Epithelial cell of esophagus (primary cell): ENCODE measurements around the gene VWA2.

ENCODE experiments used
- DNase-seq: peaks from one replicate; pipeline ENCODE4 v3.0.0; 2010; ENCODE audit warnings: low read depth
- H3K4me3 ChIP-seq: 2 replicates; pipeline ENCODE4 v1.5.1; 2011; ENCODE audit warnings: mild to moderate bottlenecking, low read length, control low read depth
- CTCF ChIP-seq: IDR thresholded peaks from 2 replicates; pipeline ENCODE4 v1.5.1; 2011; ENCODE audit warnings: low read depth, mild to moderate bottlenecking, low read length, control low read depth, inconsistent platforms; ENCODE audit not compliant: insufficient read depth; ENCODE audit errors: missing control alignments

Gene VWA2

GRCh38 chr10:114291076-114291475 is 52.0 kb downstream of the VWA2 start:
- no peak for DNase-seq
- no peak overlapping the region for H3K4me3 ChIP-seq
- TF ChIP-seq CTCF, result no peak

GRCh38 chr10:114291516-114291915 is 52.5 kb downstream of the VWA2 start:
- DNase-seq, result no peak
- H3K4me3 ChIP-seq, result no peak overlapping the region
- no peak for TF ChIP-seq CTCF

- DNase-seq, result no peak
- no peak for TF ChIP-seq CTCF
- H3K4me3 ChIP-seq, result no peak overlapping the region
Observed at GRCh38 chr10:114293075-114293474, 54.0 kb downstream of the VWA2 start.

GRCh38 chr10:114294549-114294948 is 55.5 kb downstream of the VWA2 start:
- DNase-seq, result no peak
- no peak overlapping the region for H3K4me3 ChIP-seq
- TF ChIP-seq CTCF, result no peak

GRCh38 chr10:114295393-114295792 is 56.3 kb downstream of the VWA2 start:
- TF ChIP-seq CTCF, result no peak
- H3K4me3 ChIP-seq, result no peak overlapping the region
- no peak for DNase-seq

- DNase-seq, result no peak
- TF ChIP-seq CTCF, result no peak
- no peak overlapping the region for H3K4me3 ChIP-seq
Observed at GRCh38 chr10:114297136-114297705, 58.2 kb downstream of the VWA2 start.

- no peak overlapping the region for H3K4me3 ChIP-seq
- TF ChIP-seq CTCF, result no peak
- no peak for DNase-seq
Observed at GRCh38 chr10:114300036-114300645, 61.1 kb downstream of the VWA2 start.
